Measurements from ENCODE around the gene RPS21.
A peak's percentile ranks its signal among the peaks of the same experiment; 100 is the strongest.
"Not testable (repeated sequence)": the region's sequence is repeated elsewhere in the genome, so short reads cannot be mapped to it uniquely, and the experiment has no call there.

RPS21 gene

GRCh38 chr20:62422636-62423325 lies 35.9 kb downstream of the RPS21 start:
- no peak for DNase-seq (ENCODE audit: insufficient read length, low spot score)
- peak; percentile 38 for FAIRE-seq

GRCh38 chr20:62423326-62423706 lies 36.4 kb downstream of the RPS21 start:
- FAIRE-seq (no peak), DNase-seq (ENCODE audit: insufficient read length, low spot score) (no peak)

GRCh38 chr20:62424249-62425107 lies 37.6 kb downstream of the RPS21 start:
- FAIRE-seq (peak; percentile 77), DNase-seq (ENCODE audit: insufficient read length, low spot score) (no peak)

- no peak for DNase-seq (ENCODE audit: insufficient read length, low spot score)
- peak; percentile 98 for FAIRE-seq
Measured at GRCh38 chr20:62425281-62426058, 38.6 kb downstream of the RPS21 start.

- not testable (repeated sequence) for FAIRE-seq; DNase-seq (ENCODE audit: insufficient read length, low spot score)
Measured at GRCh38 chr20:62426059-62426348, 39.1 kb downstream of the RPS21 start.

GRCh38 chr20:62426699-62427131 lies 39.8 kb downstream of the RPS21 start:
- DNase-seq (ENCODE audit: insufficient read length, low spot score) (no peak), FAIRE-seq (peak; percentile 40)

GRCh38 chr20:62427172-62428001 lies 40.5 kb downstream of the RPS21 start, which contains the start of gene RBBP8NL:
TSS of gene RBBP8NL (minus strand) at chr20:62427539. CDS start at chr20:62419647, 7,892 bp downstream.
- peak; percentile 87 for FAIRE-seq
- DNase-seq (ENCODE audit: insufficient read length, low spot score): no peak

- FAIRE-seq: no peak
Measured at GRCh38 chr20:62428002-62428372, 41.1 kb downstream of the RPS21 start.

GRCh38 chr20:62428396-62429295 lies 41.7 kb downstream of the RPS21 start:
- no peak for DNase-seq (ENCODE audit: insufficient read length, low spot score)
- FAIRE-seq: peak; percentile 99

More at GRCh38 chr20:62428002-62428372, 41.1 kb downstream of the RPS21 start:
- no peak for DNase-seq (ENCODE audit: insufficient read length, low spot score)

GRCh38 chr20:62429455-62430310 lies 42.8 kb downstream of the RPS21 start:
- peak; percentile 64 for FAIRE-seq
- DNase-seq (ENCODE audit: insufficient read length, low spot score): no peak

GRCh38 chr20:62430311-62430853 lies 43.5 kb downstream of the RPS21 start:
- DNase-seq (ENCODE audit: insufficient read length, low spot score) (no peak), FAIRE-seq (peak; percentile 46)

GRCh38 chr20:62430866-62431447 lies 44.1 kb downstream of the RPS21 start:
- FAIRE-seq (no peak), DNase-seq (ENCODE audit: insufficient read length, low spot score) (no peak)

GRCh38 chr20:62433658-62434497 lies 47.0 kb downstream of the RPS21 start:
- FAIRE-seq (peak; percentile 78), DNase-seq (ENCODE audit: insufficient read length, low spot score) (no peak)

GRCh38 chr20:62436692-62437091 lies 49.8 kb downstream of the RPS21 start:
- DNase-seq (ENCODE audit: insufficient read length, low spot score): no peak
- peak; percentile 52 for FAIRE-seq

GRCh38 chr20:62437496-62437895 lies 50.6 kb downstream of the RPS21 start:
- DNase-seq (ENCODE audit: insufficient read length, low spot score) (no peak), FAIRE-seq (peak; percentile 71)

GRCh38 chr20:62437927-62438326 lies 51.0 kb downstream of the RPS21 start:
- FAIRE-seq: no peak
- no peak for DNase-seq (ENCODE audit: insufficient read length, low spot score)

Measured in HTR-8/SVneo (cell line).